B cell (primary cell): ENCODE data around the gene WDR83.

Source experiments
- CTCF ChIP-seq: fragments of 200-600 bp; IDR thresholded peaks from one replicate; pipeline ENCODE4 v1.8.0; 2022; ENCODE audit warnings: antibody characterized with exemption, mild to moderate bottlenecking
- EZH2 ChIP-seq: IDR thresholded peaks from 2 replicates; pipeline ENCODE4 v1.6.1; 2012; ENCODE audit warnings: borderline replicate concordance, low read depth, mild to moderate bottlenecking, moderate library complexity, low read length; ENCODE audit not compliant: insufficient read depth, poor library complexity, severe bottlenecking

GRCh38 chr19:12715929-12716328 is 49.3 kb downstream of the WDR83 start:
- TF ChIP-seq CTCF, result no peak
- no peak for TF ChIP-seq EZH2
